Muscle layer of colon (tissue), 2 donors: ENCODE results near the gene ARHGAP10.

Source experiments
- H3K27ac ChIP-seq: one replicate; pipeline ENCODE4 v1.7.0; 2013; ENCODE audit warnings: low read depth, mild to moderate bottlenecking, low read length, moderate library complexity
- H3K27me3 ChIP-seq, 2 donors: one replicate each; pipeline ENCODE4 v1.7.0; 2013; ENCODE audit warnings: low read length in 2 of 2, mild to moderate bottlenecking in 2 of 2; ENCODE audit not compliant: insufficient read depth in 2 of 2, control insufficient read depth in 1 of 2
- H3K36me3 ChIP-seq: one replicate; pipeline ENCODE4 v1.7.0; 2013; ENCODE audit warnings: mild to moderate bottlenecking, low read length; ENCODE audit not compliant: insufficient read depth
- H3K4me1 ChIP-seq: one replicate; pipeline ENCODE4 v1.7.0; 2013; ENCODE audit warnings: mild to moderate bottlenecking, low read length; ENCODE audit not compliant: insufficient read depth
- H3K4me3 ChIP-seq, 2 donors: one replicate each; pipeline ENCODE4 v1.7.0; 2013; ENCODE audit warnings: low read length in 2 of 2, low read depth in 1 of 2, mild to moderate bottlenecking in 1 of 2, moderate library complexity in 1 of 2
- H3K9ac ChIP-seq: one replicate; pipeline ENCODE4 v1.7.0; 2013; ENCODE audit warnings: low read length
- H3K9me3 ChIP-seq: one replicate; pipeline ENCODE4 v1.7.0; 2013; ENCODE audit warnings: mild to moderate bottlenecking, low read length
- donor health status: abdominal sarcoma.
- donor health status: Adenocarcinoma of cecum.

Gene ARHGAP10, protein sequence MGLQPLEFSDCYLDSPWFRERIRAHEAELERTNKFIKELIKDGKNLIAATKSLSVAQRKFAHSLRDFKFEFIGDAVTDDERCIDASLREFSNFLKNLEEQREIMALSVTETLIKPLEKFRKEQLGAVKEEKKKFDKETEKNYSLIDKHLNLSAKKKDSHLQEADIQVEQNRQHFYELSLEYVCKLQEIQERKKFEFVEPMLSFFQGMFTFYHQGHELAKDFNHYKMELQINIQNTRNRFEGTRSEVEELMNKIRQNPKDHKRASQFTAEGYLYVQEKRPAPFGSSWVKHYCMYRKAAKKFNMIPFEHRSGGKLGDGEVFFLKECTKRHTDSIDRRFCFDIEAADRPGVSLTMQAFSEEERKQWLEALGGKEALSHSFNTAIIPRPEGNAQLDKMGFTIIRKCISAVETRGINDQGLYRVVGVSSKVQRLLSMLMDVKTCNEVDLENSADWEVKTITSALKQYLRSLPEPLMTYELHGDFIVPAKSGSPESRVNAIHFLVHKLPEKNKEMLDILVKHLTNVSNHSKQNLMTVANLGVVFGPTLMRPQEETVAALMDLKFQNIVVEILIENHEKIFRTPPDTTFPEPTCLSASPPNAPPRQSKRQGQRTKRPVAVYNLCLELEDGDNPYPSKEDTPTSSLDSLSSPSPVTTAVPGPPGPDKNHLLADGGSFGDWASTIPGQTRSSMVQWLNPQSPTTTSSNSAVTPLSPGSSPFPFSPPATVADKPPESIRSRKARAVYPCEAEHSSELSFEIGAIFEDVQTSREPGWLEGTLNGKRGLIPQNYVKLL

GRCh38 chr4:147731580-147732517 lies at the start of gene ARHGAP10:
ARHGAP10 (plus strand) TSS chr4:147732088; CDS start chr4:147732302, 214 bp downstream.
- Histone ChIP-seq H3K27ac (peak within 1 kb of the TSS; percentile 98), H3K9me3 (no peaks in the 10 kb centered on the region), H3K4me3 (peak within 1 kb of the TSS; percentile 89 to 95), H3K27me3 (no peaks in the 10 kb centered on the region), H3K36me3 (no peaks in the 10 kb centered on the region), H3K9ac (peak within 1 kb of the TSS; percentile 92), H3K4me1 (peaks cover 27% of the 10 kb centered on the region)

- Histone ChIP-seq H3K4me1 (peaks cover 13% of the 10 kb centered on the region), H3K27ac (peak overlapping the region; percentile 84), H3K4me3 (peak overlapping the region; percentile 85), H3K9ac (no peak overlapping the region), H3K27me3 (no peaks in the 10 kb centered on the region), H3K9me3 (no peaks in the 10 kb centered on the region), H3K36me3 (peaks cover 4% of the 10 kb centered on the region)
These were observed 49.1 kb upstream of the ARHGAP10 start for GRCh38 chr4:147682755-147683154.

- Histone ChIP-seq H3K9me3 (no peaks in the 10 kb centered on the region), H3K4me3 (peak overlapping the region; percentile 85), H3K27ac (peak overlapping the region; percentile 84), H3K9ac (peak overlapping the region; percentile 91), H3K27me3 (no peaks in the 10 kb centered on the region), H3K4me1 (peaks cover 12% of the 10 kb centered on the region), H3K36me3 (peaks cover 4% of the 10 kb centered on the region)
These were observed 48.7 kb upstream of the ARHGAP10 start for GRCh38 chr4:147683188-147683591.

DNA sequence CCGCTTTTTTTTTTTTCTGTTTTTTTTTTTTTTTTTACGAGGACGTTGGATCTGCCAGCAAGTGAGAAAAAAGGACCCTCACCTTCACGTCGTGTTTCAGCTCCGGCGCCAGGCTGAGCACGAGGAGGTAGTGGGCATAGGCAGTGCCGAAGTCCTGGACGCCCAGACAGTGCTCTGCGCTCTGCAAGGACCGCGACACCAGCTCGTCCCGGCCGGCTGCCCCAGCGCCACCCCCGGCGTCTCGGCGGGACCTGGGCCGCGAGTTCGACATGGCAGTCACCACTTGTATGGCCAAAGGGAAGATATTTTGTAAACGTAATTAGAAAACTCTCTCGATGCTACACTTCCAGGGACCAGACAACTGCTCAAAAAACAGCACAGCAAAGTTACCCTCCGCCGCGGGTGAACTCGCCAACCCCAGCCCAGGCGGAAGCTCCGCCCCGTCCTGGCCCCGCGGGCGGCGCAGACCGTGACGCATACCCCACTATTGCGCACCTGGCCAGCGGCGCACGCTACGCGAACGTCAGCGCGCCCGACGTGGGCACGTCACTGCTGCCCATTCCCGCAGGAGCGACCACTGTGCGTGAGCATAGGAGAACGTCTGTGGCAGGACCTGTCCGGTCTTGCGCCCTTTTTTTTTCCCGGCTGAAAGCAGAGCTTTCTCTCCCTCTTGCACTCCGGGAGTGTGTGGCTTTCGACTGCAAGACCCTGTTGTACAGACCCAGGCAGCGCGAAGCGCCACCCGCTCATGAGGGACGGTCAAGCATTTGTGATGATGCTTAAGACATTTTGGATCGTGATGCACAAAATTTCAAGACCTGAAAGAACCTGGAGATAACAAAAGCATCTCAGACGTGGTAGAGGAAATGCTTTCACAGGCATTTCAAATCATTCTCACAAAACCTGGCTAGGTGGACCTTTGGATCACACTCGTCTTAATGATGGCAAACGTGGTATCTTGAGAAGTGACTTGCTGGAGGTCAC lies 47.9 kb upstream of the ARHGAP10 start, which contains the start of gene PRMT9:
Gene PRMT9 (minus strand): TSS at position 447 of the 984 bp plus-strand sequence. CDS start 176 bp downstream, at position 271.
- H3K4me3 ChIP-seq = peak within 1 kb of the TSS; percentile 85
- peaks cover 3% of the 10 kb centered on the region for H3K36me3 ChIP-seq
- H3K27me3 ChIP-seq = no peaks in the 10 kb centered on the region
- H3K27ac ChIP-seq = peak within 1 kb of the TSS; percentile 84
- peak within 1 kb of the TSS; percentile 91 for H3K9ac ChIP-seq
- H3K4me1 ChIP-seq = peaks cover 5% of the 10 kb centered on the region
- no peaks in the 10 kb centered on the region for H3K9me3 ChIP-seq

- Histone ChIP-seq H3K4me3 (no peak overlapping the region), H3K36me3 (no peaks in the 10 kb centered on the region), H3K9me3 (no peaks in the 10 kb centered on the region), H3K27ac (no peak overlapping the region), H3K27me3 (no peaks in the 10 kb centered on the region), H3K9ac (no peak overlapping the region), H3K4me1 (no peaks in the 10 kb centered on the region)
These were observed 42.8 kb upstream of the ARHGAP10 start for GRCh38 chr4:147689067-147689466.

DNA sequence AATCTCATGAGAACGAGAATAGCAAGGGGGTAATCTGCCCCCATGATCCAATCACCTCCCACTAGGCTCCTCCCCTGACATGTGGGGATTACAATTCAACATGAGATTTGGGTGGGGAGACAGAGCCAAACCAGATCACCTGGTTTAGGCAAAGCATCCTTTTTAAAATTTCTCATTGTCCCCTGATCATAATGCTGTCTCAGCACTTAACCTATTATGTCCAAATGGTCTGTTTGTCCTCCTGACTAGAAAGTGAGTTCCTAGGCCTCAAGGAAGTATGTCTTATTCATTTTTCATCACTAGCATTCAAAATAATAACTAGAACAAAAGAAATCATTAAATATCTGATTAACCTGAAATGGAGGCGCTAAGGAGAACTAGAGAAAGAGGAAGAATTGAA lies 40.1 kb upstream of the ARHGAP10 start:
- no peak overlapping the region for H3K4me3 ChIP-seq
- H3K4me1 ChIP-seq = no peaks in the 10 kb centered on the region
- H3K9ac ChIP-seq = no peak overlapping the region
- H3K27me3 ChIP-seq = no peaks in the 10 kb centered on the region
- no peaks in the 10 kb centered on the region for H3K36me3 ChIP-seq
- no peaks in the 10 kb centered on the region for H3K9me3 ChIP-seq
- H3K27ac ChIP-seq = no peak overlapping the region

GRCh38 chr4:147693218-147693617 lies 38.7 kb upstream of the ARHGAP10 start:
- Histone ChIP-seq H3K27ac (no peak overlapping the region), H3K9me3 (no peaks in the 10 kb centered on the region), H3K36me3 (no peaks in the 10 kb centered on the region), H3K4me1 (no peaks in the 10 kb centered on the region), H3K4me3 (no peak overlapping the region), H3K27me3 (no peaks in the 10 kb centered on the region), H3K9ac (no peak overlapping the region)

- Histone ChIP-seq H3K4me3 (no peak overlapping the region), H3K27me3 (no peaks in the 10 kb centered on the region), H3K9me3 (no peaks in the 10 kb centered on the region), H3K36me3 (no peaks in the 10 kb centered on the region), H3K9ac (no peak overlapping the region), H3K4me1 (no peaks in the 10 kb centered on the region), H3K27ac (no peak overlapping the region)
These were observed 35.0 kb upstream of the ARHGAP10 start for GRCh38 chr4:147696866-147697265.

DNA sequence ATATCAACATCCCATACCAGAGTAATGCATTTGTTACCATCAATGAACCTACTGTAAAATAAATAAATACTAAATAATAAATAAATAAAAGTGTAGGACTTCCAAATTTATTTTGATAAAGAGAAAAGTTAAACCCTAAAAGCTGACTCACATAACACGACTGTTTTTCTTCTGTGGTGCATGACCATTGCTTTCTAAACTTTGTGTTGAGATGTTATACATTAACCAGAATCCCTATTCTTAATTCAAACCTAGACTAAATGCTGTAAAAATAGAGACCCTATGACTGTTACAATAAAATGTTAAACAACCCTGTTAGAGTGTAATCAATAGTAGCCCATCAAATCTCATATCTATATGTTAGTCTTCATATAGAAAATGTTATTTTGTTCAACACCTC lies 27.0 kb upstream of the ARHGAP10 start:
- Histone ChIP-seq H3K27me3 (no peaks in the 10 kb centered on the region), H3K4me3 (no peak overlapping the region), H3K27ac (no peak overlapping the region), H3K9ac (no peak overlapping the region), H3K9me3 (no peaks in the 10 kb centered on the region), H3K36me3 (no peaks in the 10 kb centered on the region), H3K4me1 (no peaks in the 10 kb centered on the region)
